ENCODE results near the gene RTN4IP1.

DNA sequence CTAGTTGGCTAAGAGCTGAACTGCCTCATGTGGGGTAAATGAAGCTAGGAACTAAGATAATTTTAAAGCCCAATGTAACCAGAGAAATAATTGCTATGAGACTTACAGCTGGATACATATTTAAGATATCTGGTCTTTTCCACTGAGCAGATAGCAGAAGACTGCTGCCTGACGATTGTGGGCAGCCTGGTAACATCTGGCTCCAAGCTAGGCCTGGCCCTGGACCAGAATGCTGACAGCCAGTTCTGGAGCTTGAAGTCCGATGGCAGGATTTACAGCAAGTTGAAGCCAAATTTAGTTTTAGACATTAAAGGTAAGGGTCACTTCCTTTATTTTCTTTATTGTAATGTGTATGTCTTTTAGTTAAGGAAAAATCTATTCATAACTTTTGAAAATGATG lies 65.7 kb downstream of the RTN4IP1 start:
- TF ChIP-seq, protein P1, sequence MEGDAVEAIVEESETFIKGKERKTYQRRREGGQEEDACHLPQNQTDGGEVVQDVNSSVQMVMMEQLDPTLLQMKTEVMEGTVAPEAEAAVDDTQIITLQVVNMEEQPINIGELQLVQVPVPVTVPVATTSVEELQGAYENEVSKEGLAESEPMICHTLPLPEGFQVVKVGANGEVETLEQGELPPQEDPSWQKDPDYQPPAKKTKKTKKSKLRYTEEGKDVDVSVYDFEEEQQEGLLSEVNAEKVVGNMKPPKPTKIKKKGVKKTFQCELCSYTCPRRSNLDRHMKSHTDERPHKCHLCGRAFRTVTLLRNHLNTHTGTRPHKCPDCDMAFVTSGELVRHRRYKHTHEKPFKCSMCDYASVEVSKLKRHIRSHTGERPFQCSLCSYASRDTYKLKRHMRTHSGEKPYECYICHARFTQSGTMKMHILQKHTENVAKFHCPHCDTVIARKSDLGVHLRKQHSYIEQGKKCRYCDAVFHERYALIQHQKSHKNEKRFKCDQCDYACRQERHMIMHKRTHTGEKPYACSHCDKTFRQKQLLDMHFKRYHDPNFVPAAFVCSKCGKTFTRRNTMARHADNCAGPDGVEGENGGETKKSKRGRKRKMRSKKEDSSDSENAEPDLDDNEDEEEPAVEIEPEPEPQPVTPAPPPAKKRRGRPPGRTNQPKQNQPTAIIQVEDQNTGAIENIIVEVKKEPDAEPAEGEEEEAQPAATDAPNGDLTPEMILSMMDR (IDR thresholded peaks at IDR 0.05): no peak
- no peak for TF ChIP-seq ZFX (IDR thresholded peaks at IDR 0.05; ENCODE audit: borderline replicate concordance)

Data from 22Rv1 (cell line).